ENCODE measurements around the gene SLC22A23. TPM values are rescaled to one million over a fixed set of nuclear protein-coding genes. Genes with fewer than 3 reads are reported as not detected.

The SLC22A23 gene
- total and polyA plus RNA-seq, 2 donors (not counting 1 experiment from before 2014, with no cell fraction given): 0.18 to 1.4 TPM

DNA sequence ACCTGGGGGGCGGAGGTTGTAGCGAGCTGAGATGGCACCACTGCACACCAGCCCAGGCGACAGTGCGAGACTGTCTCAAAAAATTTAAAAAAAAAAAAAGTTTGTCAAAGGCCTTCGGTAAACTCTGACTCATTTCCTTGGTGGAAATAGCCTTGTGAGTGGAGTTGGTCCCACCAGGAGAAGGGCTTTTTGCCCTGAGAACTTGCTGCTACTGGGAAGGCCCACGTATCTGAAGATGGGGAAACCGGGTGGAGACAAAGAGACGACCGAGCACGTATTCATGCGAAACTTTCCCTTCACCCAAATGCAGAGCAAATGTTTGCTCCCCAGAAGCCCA lies 51.7 kb downstream of the SLC22A23 start:
- Histone ChIP-seq H3K9ac (ENCODE audit: low read length) (no peak overlapping the region), H3K36me3 (replicated peaks in 1 of 2; ENCODE audit: control extremely low read depth in 1 of 2, control insufficient read depth in 1 of 2, extremely low read depth in 1 of 2, insufficient read depth in 2 of 2, low read length in 1 of 2) (no peaks in the 10 kb centered on the region), H3K27me3 (replicated peaks in 1 of 4; ENCODE audit: control extremely low read depth in 1 of 4, control insufficient read depth in 3 of 4, insufficient read depth in 4 of 4, low read length in 3 of 4) (peaks cover 0 to 4% (median 0%) of the 10 kb centered on the region in 4 experiments), H3K27ac (ENCODE audit: low read length in 2 of 2) (no peak overlapping the region), H4K20me1 (ENCODE audit: control insufficient read depth, insufficient read depth, low read length, poor library complexity, severe bottlenecking) (no peaks in the 10 kb centered on the region), H3K79me2 (ENCODE audit: control insufficient read depth, insufficient read depth, low read length) (no peaks in the 10 kb centered on the region), H3K4me3 (ENCODE audit: control extremely low read depth in 1 of 5, extremely low read depth in 1 of 5, insufficient read depth in 1 of 5, low read depth in 2 of 5, low read length in 4 of 5) (no peak overlapping the region), H3K4me2 (replicated peaks; ENCODE audit: low read depth, low read length, poor library complexity, severe bottlenecking) (no peak overlapping the region), H3K9me3 (ENCODE audit: control extremely low read depth in 1 of 3, control insufficient read depth in 2 of 3, insufficient read depth in 1 of 3, low read length in 2 of 3) (no peaks in the 10 kb centered on the region), H3K4me1 (ENCODE audit: control insufficient read depth in 2 of 2, insufficient read depth in 2 of 2, low read length in 2 of 2) (peaks cover 3 to 5% of the 10 kb centered on the region in 2 donors), H2AFZ (ENCODE audit: insufficient read depth, low read depth, low read length, poor library complexity, severe bottlenecking) (no peak overlapping the region)
- no peak for ATAC-seq (ENCODE audit: low read depth)
- POLR2A ChIA-PET: no interaction called here
- Mint-ChIP-seq H3K9me3 (ENCODE audit: insufficient read depth) (no peaks in the 10 kb centered on the region), H3K4me3 (no peak overlapping the region), H3K27me3 (peaks cover 24% of the 10 kb centered on the region), H3K27ac (no peak overlapping the region), H3K4me1 (peaks cover 12% of the 10 kb centered on the region)
- no peak for DNase-seq
- WGBS (ENCODE audit: insufficient coverage): 94% methylated on average over 7 of the region's 11 CpGs
- TF ChIP-seq, protein P1, sequence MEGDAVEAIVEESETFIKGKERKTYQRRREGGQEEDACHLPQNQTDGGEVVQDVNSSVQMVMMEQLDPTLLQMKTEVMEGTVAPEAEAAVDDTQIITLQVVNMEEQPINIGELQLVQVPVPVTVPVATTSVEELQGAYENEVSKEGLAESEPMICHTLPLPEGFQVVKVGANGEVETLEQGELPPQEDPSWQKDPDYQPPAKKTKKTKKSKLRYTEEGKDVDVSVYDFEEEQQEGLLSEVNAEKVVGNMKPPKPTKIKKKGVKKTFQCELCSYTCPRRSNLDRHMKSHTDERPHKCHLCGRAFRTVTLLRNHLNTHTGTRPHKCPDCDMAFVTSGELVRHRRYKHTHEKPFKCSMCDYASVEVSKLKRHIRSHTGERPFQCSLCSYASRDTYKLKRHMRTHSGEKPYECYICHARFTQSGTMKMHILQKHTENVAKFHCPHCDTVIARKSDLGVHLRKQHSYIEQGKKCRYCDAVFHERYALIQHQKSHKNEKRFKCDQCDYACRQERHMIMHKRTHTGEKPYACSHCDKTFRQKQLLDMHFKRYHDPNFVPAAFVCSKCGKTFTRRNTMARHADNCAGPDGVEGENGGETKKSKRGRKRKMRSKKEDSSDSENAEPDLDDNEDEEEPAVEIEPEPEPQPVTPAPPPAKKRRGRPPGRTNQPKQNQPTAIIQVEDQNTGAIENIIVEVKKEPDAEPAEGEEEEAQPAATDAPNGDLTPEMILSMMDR (IDR thresholded peaks at IDR 0.05): no peak
- TF ChIP-seq EZH2 (IDR thresholded peaks at IDR 0.05; ENCODE audit: borderline replicate concordance, insufficient read depth, low read depth, low read length, poor library complexity, severe bottlenecking): no peak
- intact Hi-C loops (cut with micrococcal nuclease): no loop called here
- CTCF ChIA-PET: no interaction called here

DNA sequence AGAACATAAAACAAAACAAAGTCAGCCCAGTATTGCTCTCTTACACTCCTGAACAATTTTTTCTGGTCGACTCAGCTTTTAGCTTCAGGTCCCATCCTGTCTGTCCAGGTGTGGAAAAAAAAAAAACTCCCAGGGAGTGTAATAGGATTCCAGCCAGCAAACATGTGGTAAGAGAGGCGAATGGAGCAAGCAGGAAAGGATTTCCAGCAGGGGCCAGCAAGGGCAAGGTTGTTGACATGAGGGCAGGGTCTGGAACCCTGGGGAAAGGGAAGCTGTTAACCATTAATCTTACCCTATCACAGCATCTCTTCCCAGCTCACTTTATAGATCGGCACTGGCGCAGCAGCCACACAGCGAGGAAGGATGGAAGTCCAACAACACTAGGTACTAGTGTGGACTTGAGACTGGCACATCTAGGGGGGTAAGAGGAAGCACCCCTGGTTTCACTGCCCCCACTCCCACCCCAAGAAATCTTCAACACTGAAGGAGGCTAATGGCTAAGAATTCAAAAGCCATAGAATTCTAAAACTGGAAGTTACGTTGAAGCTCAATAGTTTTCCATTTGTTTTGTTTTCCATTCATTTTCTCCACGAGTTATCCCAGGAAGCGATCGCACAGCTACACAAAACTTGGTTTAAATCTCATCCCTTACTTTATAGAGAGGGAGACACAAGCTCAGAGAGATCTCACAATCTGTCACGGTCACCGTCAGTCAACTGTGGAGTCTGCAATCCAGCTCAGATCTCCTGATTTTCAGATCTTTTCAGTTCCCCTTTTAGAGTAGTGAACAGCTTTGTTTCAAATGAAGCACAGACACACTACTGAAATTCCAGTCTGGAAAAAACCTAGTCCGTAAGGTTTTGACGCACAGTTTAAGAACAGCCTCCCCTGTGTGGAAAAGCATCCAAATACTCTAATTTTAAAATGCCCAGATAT lies 53.3 kb downstream of the SLC22A23 start:
- H3K9ac ChIP-seq (ENCODE audit: low read length): no peak overlapping the region
- DNase-seq (no peak), ATAC-seq (ENCODE audit: low read depth) (no peak)
- POLR2A ChIA-PET: no interaction called here
- H4K20me1 ChIP-seq (ENCODE audit: control insufficient read depth, insufficient read depth, low read length, poor library complexity, severe bottlenecking): no peaks in the 10 kb centered on the region
- Mint-ChIP-seq H3K4me3 (no peak overlapping the region), H3K9me3 (ENCODE audit: insufficient read depth) (no peaks in the 10 kb centered on the region), H3K27me3 (peaks cover 18% of the 10 kb centered on the region), H3K4me1 (peaks cover 12% of the 10 kb centered on the region), H3K27ac (no peak overlapping the region)
- intact Hi-C loops (cut with micrococcal nuclease): no loop called here
- 74% methylated on average over 8 of the region's 13 CpGs for WGBS (ENCODE audit: insufficient coverage)
- peaks cover 0 to 4% (median 0%) of the 10 kb centered on the region in 4 experiments for H3K27me3 ChIP-seq (replicated peaks in 1 of 4; ENCODE audit: control extremely low read depth in 1 of 4, control insufficient read depth in 3 of 4, insufficient read depth in 4 of 4, low read length in 3 of 4)
- TF ChIP-seq EZH2 (IDR thresholded peaks at IDR 0.05; ENCODE audit: borderline replicate concordance, insufficient read depth, low read depth, low read length, poor library complexity, severe bottlenecking): no peak
- TF ChIP-seq, protein P1 (IDR thresholded peaks at IDR 0.05): no peak
- H2AFZ ChIP-seq (ENCODE audit: insufficient read depth, low read depth, low read length, poor library complexity, severe bottlenecking): no peak overlapping the region
- H3K27ac ChIP-seq (ENCODE audit: low read length in 2 of 2): no peak overlapping the region
- no peak overlapping the region for H3K4me2 ChIP-seq (replicated peaks; ENCODE audit: low read depth, low read length, poor library complexity, severe bottlenecking)
- H3K36me3 ChIP-seq (replicated peaks in 1 of 2; ENCODE audit: control extremely low read depth in 1 of 2, control insufficient read depth in 1 of 2, extremely low read depth in 1 of 2, insufficient read depth in 2 of 2, low read length in 1 of 2): no peaks in the 10 kb centered on the region
- H3K4me1 ChIP-seq (ENCODE audit: control insufficient read depth in 2 of 2, insufficient read depth in 2 of 2, low read length in 2 of 2): peaks cover 3 to 5% of the 10 kb centered on the region in 2 donors
- no peak overlapping the region for H3K4me3 ChIP-seq (ENCODE audit: control extremely low read depth in 1 of 5, extremely low read depth in 1 of 5, insufficient read depth in 1 of 5, low read depth in 2 of 5, low read length in 4 of 5)
- CTCF ChIA-PET: interaction anchor here (0.6 to 0.9 kb wide), 2 partner anchors 20 to 329 kb away, joined by 3 to 4 read pairs; no protein-coding TSS in a partner anchor
- no peaks in the 10 kb centered on the region for H3K9me3 ChIP-seq (ENCODE audit: control extremely low read depth in 1 of 3, control insufficient read depth in 2 of 3, insufficient read depth in 1 of 3, low read length in 2 of 3)
- H3K79me2 ChIP-seq (ENCODE audit: control insufficient read depth, insufficient read depth, low read length): no peaks in the 10 kb centered on the region
